Colonic mucosa (tissue), 4 donors: ENCODE measurements around the gene COLQ. TPM values are rescaled to one million over a fixed set of nuclear protein-coding genes. Genes with fewer than 3 reads are reported as not detected.
"Not testable (repeated sequence)": the region's sequence is repeated elsewhere in the genome, so short reads cannot be mapped to it uniquely, and the experiment has no call there.

Source experiments
- DNase-seq: peaks from one replicate; pipeline ENCODE4 v3.0.0-alpha.2; 2020
- H3K27ac ChIP-seq: fragments of 200-600 bp; one replicate; pipeline ENCODE4 v1.8.0; 2021
- H3K27me3 ChIP-seq: fragments of 200-600 bp; one replicate; pipeline ENCODE4 v1.8.0; 2021
- H3K36me3 ChIP-seq: fragments of 200-600 bp; one replicate; pipeline ENCODE4 v1.8.0; 2021
- H3K4me1 ChIP-seq: fragments of 200-600 bp; one replicate; pipeline ENCODE4 v1.8.0; 2021; ENCODE audit warnings: mild to moderate bottlenecking
- H3K4me3 ChIP-seq: fragments of 200-600 bp; one replicate; pipeline ENCODE4 v1.8.0; 2021
- H3K9ac ChIP-seq, 2 donors: one replicate each; pipeline ENCODE4 v1.7.0; 2013; ENCODE audit warnings: control low read depth in 2 of 2, low read depth in 2 of 2, low read length in 2 of 2
- H3K9me3 ChIP-seq: fragments of 200-600 bp; one replicate; pipeline ENCODE4 v1.8.0; 2021
- CTCF ChIP-seq: fragments of 200-600 bp; IDR thresholded peaks from one replicate; pipeline ENCODE4 v1.8.0; 2022; ENCODE audit warnings: antibody characterized with exemption, mild to moderate bottlenecking
- intact Hi-C: fragments of 100-400 bp; cut with DNase I; formaldehyde crosslinking; loops from one replicate; pipeline ENCODE4 v1.14.1; 2022
- total RNA-seq, 2 donors: library from RNA; stranded (reverse); fragmentation: NEBNext Ultra II Directional in 1 of 2; extraction: Animal tissue kit (Norgen Biotek cat#: 25700) in 1 of 2; gene quantifications; one replicate each; pipeline ENCODE4 v1.2.1, GENCODE V29; 2021
- donor health status: healthy.
- donor health status: DM: no; HTN: no; CAD: no.
- donor health status: DM: no; HTN: no; CAD: no.

The COLQ gene
- total RNA-seq, 2 donors from 2014 or later = 0.79 to 0.85 TPM

DNA sequence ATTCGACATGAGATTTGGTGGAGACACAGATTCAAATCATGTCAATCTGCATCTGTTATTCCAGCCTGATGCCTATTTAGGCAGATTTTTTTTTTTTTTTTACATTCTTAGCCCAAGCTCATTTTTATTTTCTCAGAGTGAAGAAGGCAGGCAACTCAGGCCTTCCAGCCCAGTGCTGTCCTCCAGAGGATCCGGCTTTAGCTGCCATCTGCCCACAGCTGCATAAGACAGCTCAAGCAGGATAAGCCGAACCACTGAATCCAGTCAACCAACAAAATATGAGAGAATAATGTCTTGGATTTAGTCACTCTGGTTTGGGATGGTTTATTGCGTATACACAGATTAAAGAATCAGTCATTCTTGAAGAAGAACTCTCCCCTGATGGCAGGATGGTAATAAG is 19.9 kb upstream of the COLQ start:
- H3K4me1 ChIP-seq = no peaks in the 10 kb centered on the region
- H3K9ac ChIP-seq = no peak overlapping the region
- TF ChIP-seq CTCF = no peak
- no peaks in the 10 kb centered on the region for H3K36me3 ChIP-seq
- H3K9me3 ChIP-seq = no peaks in the 10 kb centered on the region
- no peaks in the 10 kb centered on the region for H3K27me3 ChIP-seq
- DNase-seq = no peak
- no peak overlapping the region for H3K4me3 ChIP-seq
- intact Hi-C loops = no loop called here
- no peak overlapping the region for H3K27ac ChIP-seq

GRCh38 chr3:15539066-15539465 is 17.6 kb upstream of the COLQ start:
- DNase-seq = no peak
- H3K4me1 ChIP-seq = no peaks in the 10 kb centered on the region
- no peaks in the 10 kb centered on the region for H3K36me3 ChIP-seq
- H3K9ac ChIP-seq = no peak overlapping the region
- H3K27ac ChIP-seq = no peak overlapping the region
- H3K27me3 ChIP-seq = no peaks in the 10 kb centered on the region
- H3K4me3 ChIP-seq = no peak overlapping the region
- no peak for TF ChIP-seq CTCF
- intact Hi-C loops = no loop called here
- no peaks in the 10 kb centered on the region for H3K9me3 ChIP-seq

DNA sequence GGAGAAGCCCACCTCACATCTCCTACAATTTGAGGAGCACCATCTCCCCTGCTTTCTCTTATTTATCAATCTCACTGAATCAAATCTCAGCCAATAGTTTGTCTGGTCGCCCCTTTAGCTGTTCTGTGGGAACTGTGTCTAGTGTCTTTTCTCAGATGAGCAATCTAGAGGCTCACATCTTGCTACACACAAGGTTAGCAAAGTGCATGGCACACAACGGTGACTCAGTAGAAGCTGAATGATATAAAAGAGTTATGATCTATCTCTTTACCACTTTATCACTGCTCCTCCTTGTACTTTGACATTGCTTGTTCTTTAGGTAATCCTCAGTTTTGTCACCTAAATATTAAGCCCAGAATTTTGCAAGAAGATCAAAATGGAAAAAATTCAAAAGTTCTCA is 16.8 kb upstream of the COLQ start:
- Histone ChIP-seq H3K4me3 (no peak overlapping the region), H3K9ac (no peak overlapping the region), H3K4me1 (no peaks in the 10 kb centered on the region), H3K27me3 (no peaks in the 10 kb centered on the region), H3K36me3 (no peaks in the 10 kb centered on the region), H3K27ac (no peak overlapping the region), H3K9me3 (no peaks in the 10 kb centered on the region)
- intact Hi-C loops = no loop called here
- DNase-seq = no peak
- TF ChIP-seq CTCF = no peak

- no peak overlapping the region for H3K4me3 ChIP-seq
- intact Hi-C loops = no loop called here
- no peak overlapping the region for H3K27ac ChIP-seq
- no peaks in the 10 kb centered on the region for H3K4me1 ChIP-seq
- H3K27me3 ChIP-seq = no peaks in the 10 kb centered on the region
- TF ChIP-seq CTCF = no peak
- no peak for DNase-seq
- no peaks in the 10 kb centered on the region for H3K9me3 ChIP-seq
- no peak overlapping the region for H3K9ac ChIP-seq
- H3K36me3 ChIP-seq = no peaks in the 10 kb centered on the region
These were observed 15.3 kb upstream of the COLQ start for GRCh38 chr3:15536856-15537255.

DNA sequence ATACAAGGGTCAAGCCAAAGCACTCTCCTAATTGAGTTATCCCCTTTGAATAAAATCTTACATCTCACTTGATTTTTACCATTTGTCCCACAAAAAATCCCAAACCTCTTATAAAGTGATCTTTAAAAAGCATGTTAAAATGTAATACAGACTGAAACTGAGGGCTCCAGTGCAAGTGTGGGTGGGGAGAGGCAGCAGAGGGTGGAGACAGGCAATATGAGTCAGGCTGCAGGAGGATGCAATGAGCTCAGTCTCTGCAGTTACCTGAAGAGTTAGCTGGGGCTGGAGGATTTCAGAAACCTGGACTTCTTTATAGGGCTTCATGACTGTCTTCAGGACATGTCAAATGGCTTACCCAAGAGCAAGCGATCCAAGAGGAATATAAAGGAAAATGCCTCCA is 14.2 kb upstream of the COLQ start:
- no peaks in the 10 kb centered on the region for H3K27me3 ChIP-seq
- no peak overlapping the region for H3K9ac ChIP-seq
- H3K4me3 ChIP-seq = no peak overlapping the region
- no peak for TF ChIP-seq CTCF
- no peaks in the 10 kb centered on the region for H3K36me3 ChIP-seq
- intact Hi-C loops = no loop called here
- DNase-seq = no peak
- no peak overlapping the region for H3K27ac ChIP-seq
- H3K9me3 ChIP-seq = no peaks in the 10 kb centered on the region
- no peaks in the 10 kb centered on the region for H3K4me1 ChIP-seq

- H3K4me1 ChIP-seq, H3K4me3 ChIP-seq, H3K36me3 ChIP-seq, H3K9me3 ChIP-seq, H3K9ac ChIP-seq, intact Hi-C loops, H3K27me3 ChIP-seq, DNase-seq, H3K27ac ChIP-seq: not testable (repeated sequence)
These were observed 11.1 kb upstream of the COLQ start for GRCh38 chr3:15532614-15533013.
